HepG2 (cell line): ENCODE data around the gene TXNRD3. TPM values are rescaled to one million over a fixed set of nuclear protein-coding genes. Genes with fewer than 3 reads are reported as not detected.

Experiments used
- CENPX ChIP-seq: sonication (generic); formaldehyde crosslinking; IDR thresholded peaks from 2 replicates; pipeline ENCODE4 v1.9.0; 2021; ENCODE audit warnings: mild to moderate bottlenecking, missing genetic modification reagents, moderate library complexity
- HDAC6 ChIP-seq: fragments of 200-600 bp; sonication (generic); IDR thresholded peaks from 2 replicates; pipeline ENCODE4 v1.7.0; 2017; ENCODE audit warnings: mild to moderate bottlenecking, antibody characterized with exemption, low read length, low read depth
- ISX ChIP-seq: sonication (generic); formaldehyde crosslinking; conservative IDR thresholded peaks from 2 replicates; pipeline ENCODE4 v1.5.0; 2020; ENCODE audit warnings: missing genetic modification reagents
- NAIF1 ChIP-seq: sonication (generic); formaldehyde crosslinking; IDR thresholded peaks from 2 replicates; pipeline ENCODE4 v1.5.0; 2020; ENCODE audit warnings: mild to moderate bottlenecking, missing genetic modification reagents, borderline replicate concordance
- PRMT3 ChIP-seq: sonication (generic); formaldehyde crosslinking; IDR thresholded peaks from 2 replicates; pipeline ENCODE4 v1.8.1; 2022; ENCODE audit warnings: low read depth, mild to moderate bottlenecking, moderate library complexity, missing genetic modification reagents, borderline replicate concordance
- TEAD2 ChIP-seq: sonication (generic); formaldehyde crosslinking; IDR thresholded peaks from 2 replicates; pipeline ENCODE4 v1.9.0; 2021; ENCODE audit warnings: missing genetic modification reagents
- ZNF12 ChIP-seq: sonication (generic); formaldehyde crosslinking; IDR thresholded peaks from 2 replicates; pipeline ENCODE4 v1.5.0; 2020; ENCODE audit warnings: missing genetic modification reagents
- ZNF121 ChIP-seq: sonication (generic); formaldehyde crosslinking; IDR thresholded peaks from 2 replicates; pipeline ENCODE4 v1.5.0; 2020; ENCODE audit warnings: mild to moderate bottlenecking, missing genetic modification reagents
- ZNF367 ChIP-seq: sonication (generic); formaldehyde crosslinking; IDR thresholded peaks from 2 replicates; pipeline ENCODE4 v1.4.0; 2020; ENCODE audit warnings: missing genetic modification reagents, borderline replicate concordance
- ZNF883 ChIP-seq: sonication (generic); formaldehyde crosslinking; IDR thresholded peaks from 2 replicates; pipeline ENCODE4 v1.5.1; 2020; ENCODE audit warnings: mild to moderate bottlenecking, missing genetic modification reagents; ENCODE audit errors: not compliant biosample characterization
- ZSCAN31 ChIP-seq: sonication (generic); formaldehyde crosslinking; IDR thresholded peaks from 2 replicates; pipeline ENCODE4 v1.5.0; 2020; ENCODE audit warnings: low read depth, mild to moderate bottlenecking, missing genetic modification reagents
- ZZZ3 ChIP-seq: sonication (generic); formaldehyde crosslinking; IDR thresholded peaks from 2 replicates; pipeline ENCODE4 v1.4.0; 2020; ENCODE audit warnings: missing genetic modification reagents, mild to moderate bottlenecking, borderline replicate concordance
- polyA plus RNA-seq, 8 experiments: library from polyadenylated mRNA; depleted of rRNA in 3 of 8; stranded (reverse) in 7 of 8; unstranded in 1 of 8; fragments of >200 nt; fragmentation: Illumina TruSeq in 4 of 8; extraction: Trizol in 4 of 8; gene quantifications; 2 replicates each; pipeline versions ENCODE4 v1.2.1 to v1.2.3, GENCODE V29; 2011 to 2016; ENCODE audit warnings: low read depth in 4 of 8, missing spikeins in 1 of 8, mixed read lengths in 1 of 8; ENCODE audit not compliant: insufficient read depth in 1 of 8
- total RNA-seq, 5 experiments: library from RNA; depleted of rRNA; stranded (reverse); fragments of >200 nt; fragmentation: Illumina TruSeq; extraction: Trizol; gene quantifications; 2 replicates each; pipeline ENCODE4 v1.2.3, GENCODE V29; 2016; ENCODE audit warnings: low read depth in 1 of 5
- TF ChIP-seq, protein P1 (sequence below): sonication (generic); formaldehyde crosslinking; IDR thresholded peaks from 2 replicates; pipeline ENCODE4 v1.4.0; 2020; ENCODE audit warnings: missing genetic modification reagents
- TF ChIP-seq, protein P2 (sequence below): IDR thresholded peaks from 2 replicates; pipeline ENCODE4 v1.6.1; 2012; ENCODE audit warnings: low read length, improper control_type of control experiment
- TF ChIP-seq, protein P3 (sequence below): sonication (generic); formaldehyde crosslinking; IDR thresholded peaks from 2 replicates; pipeline ENCODE4 v1.4.0; 2020; ENCODE audit warnings: missing genetic modification reagents
- TF ChIP-seq, protein P4 (sequence below): sonication (generic); formaldehyde crosslinking; IDR thresholded peaks from 2 replicates; pipeline ENCODE4 v1.4.0; 2020; ENCODE audit warnings: missing genetic modification reagents

The TXNRD3 gene
- total and polyA plus RNA-seq, 2 of the 13 experiments (the other 11 are each of a cell fraction or from before 2014, with no cell fraction given): 4.8 to 20.7 TPM

DNA sequence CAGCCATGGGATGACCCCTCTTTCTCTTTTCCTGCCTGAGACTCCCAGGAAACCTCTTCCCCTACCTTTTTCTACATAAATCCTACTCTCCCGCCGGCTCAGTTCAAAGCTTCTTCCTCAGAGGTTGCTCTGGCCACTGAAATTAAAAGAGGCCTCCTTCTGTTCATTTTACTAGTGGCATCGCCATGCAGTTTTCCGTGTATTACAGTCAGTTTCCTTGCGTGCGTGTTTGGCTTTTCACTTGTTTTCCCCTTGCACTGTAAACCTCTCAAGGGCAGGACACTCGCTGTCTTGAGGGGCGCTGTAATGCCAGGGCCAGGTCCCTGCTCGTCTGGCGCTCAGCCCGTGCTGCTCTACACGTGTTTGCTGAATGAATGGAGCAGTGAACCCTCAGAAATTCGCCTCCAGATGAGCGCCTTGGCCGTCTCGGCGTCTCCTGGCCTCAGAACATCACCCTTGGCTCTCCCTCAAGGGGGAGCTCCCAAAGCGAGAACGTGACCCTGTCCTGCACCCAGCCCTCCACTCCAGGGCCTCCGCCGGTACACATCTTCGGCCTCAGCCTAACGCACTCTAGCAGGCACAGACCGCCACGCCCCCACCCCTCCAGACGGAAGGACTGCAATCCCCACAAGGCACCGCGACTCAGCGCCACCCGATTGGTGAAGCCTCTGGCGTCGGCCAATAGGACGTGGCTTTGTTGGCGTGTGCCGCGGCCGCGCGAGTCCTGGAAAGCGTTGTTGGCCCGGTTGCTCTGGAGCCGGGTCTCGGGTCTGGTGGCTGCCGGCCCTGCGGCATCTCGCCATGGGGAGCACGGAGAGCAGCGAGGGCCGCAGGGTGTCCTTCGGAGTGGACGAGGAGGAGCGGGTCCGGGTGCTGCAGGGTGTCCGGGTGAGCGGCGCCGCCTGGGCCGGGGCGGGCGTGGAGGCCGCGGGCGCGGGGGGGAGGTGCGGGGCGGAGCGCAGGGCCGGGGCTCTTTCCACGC, 48.9 kb upstream of the TXNRD3 start, which contains the start of gene CHCHD6 (continued):
- TF ChIP-seq, protein P1, sequence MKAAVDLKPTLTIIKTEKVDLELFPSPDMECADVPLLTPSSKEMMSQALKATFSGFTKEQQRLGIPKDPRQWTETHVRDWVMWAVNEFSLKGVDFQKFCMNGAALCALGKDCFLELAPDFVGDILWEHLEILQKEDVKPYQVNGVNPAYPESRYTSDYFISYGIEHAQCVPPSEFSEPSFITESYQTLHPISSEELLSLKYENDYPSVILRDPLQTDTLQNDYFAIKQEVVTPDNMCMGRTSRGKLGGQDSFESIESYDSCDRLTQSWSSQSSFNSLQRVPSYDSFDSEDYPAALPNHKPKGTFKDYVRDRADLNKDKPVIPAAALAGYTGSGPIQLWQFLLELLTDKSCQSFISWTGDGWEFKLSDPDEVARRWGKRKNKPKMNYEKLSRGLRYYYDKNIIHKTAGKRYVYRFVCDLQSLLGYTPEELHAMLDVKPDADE (CRISPR knock-in tag): no peak
- TF ChIP-seq ZZZ3 (peak; percentile 37; the same call in 1 of the 2 replicates), ZSCAN31 (CRISPR knock-in tag) (no peak; the same call in 1 of the 2 replicates), ZNF121 (CRISPR knock-in tag) (no peak), HDAC6 (no peak), ZNF367 (CRISPR knock-in tag) (no peak), NAIF1 (CRISPR knock-in tag) (0 out of 2 replicates have a peak, but pooled peaks have one; percentile 49), PRMT3 (no peak), CENPX (CRISPR knock-in tag) (no peak), ISX (CRISPR knock-in tag) (no peak), ZNF883 (CRISPR knock-in tag) (peak; percentile 65), TEAD2 (CRISPR knock-in tag) (no peak), ZNF12 (no peak)
- TF ChIP-seq, protein P2, sequence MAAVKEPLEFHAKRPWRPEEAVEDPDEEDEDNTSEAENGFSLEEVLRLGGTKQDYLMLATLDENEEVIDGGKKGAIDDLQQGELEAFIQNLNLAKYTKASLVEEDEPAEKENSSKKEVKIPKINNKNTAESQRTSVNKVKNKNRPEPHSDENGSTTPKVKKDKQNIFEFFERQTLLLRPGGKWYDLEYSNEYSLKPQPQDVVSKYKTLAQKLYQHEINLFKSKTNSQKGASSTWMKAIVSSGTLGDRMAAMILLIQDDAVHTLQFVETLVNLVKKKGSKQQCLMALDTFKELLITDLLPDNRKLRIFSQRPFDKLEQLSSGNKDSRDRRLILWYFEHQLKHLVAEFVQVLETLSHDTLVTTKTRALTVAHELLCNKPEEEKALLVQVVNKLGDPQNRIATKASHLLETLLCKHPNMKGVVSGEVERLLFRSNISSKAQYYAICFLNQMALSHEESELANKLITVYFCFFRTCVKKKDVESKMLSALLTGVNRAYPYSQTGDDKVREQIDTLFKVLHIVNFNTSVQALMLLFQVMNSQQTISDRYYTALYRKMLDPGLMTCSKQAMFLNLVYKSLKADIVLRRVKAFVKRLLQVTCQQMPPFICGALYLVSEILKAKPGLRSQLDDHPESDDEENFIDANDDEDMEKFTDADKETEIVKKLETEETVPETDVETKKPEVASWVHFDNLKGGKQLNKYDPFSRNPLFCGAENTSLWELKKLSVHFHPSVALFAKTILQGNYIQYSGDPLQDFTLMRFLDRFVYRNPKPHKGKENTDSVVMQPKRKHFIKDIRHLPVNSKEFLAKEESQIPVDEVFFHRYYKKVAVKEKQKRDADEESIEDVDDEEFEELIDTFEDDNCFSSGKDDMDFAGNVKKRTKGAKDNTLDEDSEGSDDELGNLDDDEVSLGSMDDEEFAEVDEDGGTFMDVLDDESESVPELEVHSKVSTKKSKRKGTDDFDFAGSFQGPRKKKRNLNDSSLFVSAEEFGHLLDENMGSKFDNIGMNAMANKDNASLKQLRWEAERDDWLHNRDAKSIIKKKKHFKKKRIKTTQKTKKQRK: no peak
- TF ChIP-seq, protein P3, sequence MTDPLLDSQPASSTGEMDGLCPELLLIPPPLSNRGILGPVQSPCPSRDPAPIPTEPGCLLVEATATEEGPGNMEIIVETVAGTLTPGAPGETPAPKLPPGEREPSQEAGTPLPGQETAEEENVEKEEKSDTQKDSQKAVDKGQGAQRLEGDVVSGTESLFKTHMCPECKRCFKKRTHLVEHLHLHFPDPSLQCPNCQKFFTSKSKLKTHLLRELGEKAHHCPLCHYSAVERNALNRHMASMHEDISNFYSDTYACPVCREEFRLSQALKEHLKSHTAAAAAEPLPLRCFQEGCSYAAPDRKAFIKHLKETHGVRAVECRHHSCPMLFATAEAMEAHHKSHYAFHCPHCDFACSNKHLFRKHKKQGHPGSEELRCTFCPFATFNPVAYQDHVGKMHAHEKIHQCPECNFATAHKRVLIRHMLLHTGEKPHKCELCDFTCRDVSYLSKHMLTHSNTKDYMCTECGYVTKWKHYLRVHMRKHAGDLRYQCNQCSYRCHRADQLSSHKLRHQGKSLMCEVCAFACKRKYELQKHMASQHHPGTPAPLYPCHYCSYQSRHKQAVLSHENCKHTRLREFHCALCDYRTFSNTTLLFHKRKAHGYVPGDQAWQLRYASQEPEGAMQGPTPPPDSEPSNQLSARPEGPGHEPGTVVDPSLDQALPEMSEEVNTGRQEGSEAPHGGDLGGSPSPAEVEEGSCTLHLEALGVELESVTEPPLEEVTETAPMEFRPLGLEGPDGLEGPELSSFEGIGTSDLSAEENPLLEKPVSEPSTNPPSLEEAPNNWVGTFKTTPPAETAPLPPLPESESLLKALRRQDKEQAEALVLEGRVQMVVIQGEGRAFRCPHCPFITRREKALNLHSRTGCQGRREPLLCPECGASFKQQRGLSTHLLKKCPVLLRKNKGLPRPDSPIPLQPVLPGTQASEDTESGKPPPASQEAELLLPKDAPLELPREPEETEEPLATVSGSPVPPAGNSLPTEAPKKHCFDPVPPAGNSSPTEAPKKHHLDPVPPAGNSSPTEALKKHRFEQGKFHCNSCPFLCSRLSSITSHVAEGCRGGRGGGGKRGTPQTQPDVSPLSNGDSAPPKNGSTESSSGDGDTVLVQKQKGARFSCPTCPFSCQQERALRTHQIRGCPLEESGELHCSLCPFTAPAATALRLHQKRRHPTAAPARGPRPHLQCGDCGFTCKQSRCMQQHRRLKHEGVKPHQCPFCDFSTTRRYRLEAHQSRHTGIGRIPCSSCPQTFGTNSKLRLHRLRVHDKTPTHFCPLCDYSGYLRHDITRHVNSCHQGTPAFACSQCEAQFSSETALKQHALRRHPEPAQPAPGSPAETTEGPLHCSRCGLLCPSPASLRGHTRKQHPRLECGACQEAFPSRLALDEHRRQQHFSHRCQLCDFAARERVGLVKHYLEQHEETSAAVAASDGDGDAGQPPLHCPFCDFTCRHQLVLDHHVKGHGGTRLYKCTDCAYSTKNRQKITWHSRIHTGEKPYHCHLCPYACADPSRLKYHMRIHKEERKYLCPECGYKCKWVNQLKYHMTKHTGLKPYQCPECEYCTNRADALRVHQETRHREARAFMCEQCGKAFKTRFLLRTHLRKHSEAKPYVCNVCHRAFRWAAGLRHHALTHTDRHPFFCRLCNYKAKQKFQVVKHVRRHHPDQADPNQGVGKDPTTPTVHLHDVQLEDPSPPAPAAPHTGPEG: no peak
- TF ChIP-seq, protein P4, sequence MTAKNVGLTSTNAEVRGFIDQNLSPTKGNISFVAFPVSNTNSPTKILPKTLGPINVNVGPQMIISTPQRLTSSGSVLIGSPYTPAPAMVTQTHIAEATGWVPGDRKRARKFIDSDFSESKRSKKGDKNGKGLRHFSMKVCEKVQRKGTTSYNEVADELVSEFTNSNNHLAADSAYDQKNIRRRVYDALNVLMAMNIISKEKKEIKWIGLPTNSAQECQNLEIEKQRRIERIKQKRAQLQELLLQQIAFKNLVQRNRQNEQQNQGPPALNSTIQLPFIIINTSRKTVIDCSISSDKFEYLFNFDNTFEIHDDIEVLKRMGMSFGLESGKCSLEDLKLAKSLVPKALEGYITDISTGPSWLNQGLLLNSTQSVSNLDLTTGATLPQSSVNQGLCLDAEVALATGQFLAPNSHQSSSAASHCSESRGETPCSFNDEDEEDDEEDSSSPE: peak; percentile 34
